Measurements from ENCODE around the gene AR.

DNA sequence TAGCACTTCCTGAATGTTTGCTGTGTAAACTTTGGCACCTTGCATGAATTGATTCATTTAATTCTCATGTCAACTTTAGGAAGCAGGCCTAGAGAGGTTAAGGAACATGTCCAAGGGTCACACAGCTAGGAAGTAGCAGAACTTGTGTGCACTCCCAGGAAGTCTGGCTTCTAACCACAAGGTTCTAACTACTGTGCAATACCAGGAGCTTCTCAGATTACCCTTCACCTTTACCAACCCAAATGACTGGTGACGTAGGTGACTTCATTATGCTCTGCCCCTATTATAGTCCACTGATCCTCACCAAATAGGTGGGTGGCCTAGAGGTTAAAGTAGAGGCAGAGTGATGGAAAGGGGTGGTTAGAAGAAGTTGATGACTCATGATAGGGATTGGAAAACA, 14.4 kb downstream of the AR start:
- TF ChIP-seq POLR2A (IDR thresholded peaks at IDR 0.05; ENCODE audit: low read depth, low read length) (no peak), POLR2AphosphoS5 (IDR thresholded peaks at IDR 0.05; ENCODE audit: low read depth, low read length) (no peak)

Measured in GM12892 (cell line).